ENCODE results near the gene NLGN1.

The NLGN1 gene

DNA sequence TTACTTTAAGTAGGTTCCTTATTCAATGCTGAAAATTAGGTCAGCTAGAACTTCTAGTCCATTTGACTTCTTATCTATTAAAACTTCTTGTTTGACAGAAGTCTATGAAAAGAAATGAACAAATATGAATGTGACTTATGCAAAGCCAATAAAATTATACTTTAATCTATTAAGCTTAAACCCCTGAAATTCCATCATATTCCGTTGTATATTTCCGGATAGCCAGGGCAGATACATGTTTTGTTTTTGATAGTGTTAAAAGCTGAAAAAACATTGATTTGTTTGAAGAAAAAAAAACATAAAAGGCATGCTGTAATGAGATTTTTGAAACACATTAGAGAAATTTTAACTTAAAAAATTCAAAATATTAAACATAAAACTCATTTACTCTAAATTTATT lies 794.4 kb downstream of the NLGN1 start:
- no peak overlapping the region for H3K27ac ChIP-seq (ENCODE audit: poor library complexity, severe bottlenecking)
- ATAC-seq (ENCODE audit: low read depth) (no peak), DNase-seq (ENCODE audit: low spot score) (no peak)
- H3K9me3 ChIP-seq (ENCODE audit: severe bottlenecking) = no peaks in the 10 kb centered on the region
- H3K4me1 ChIP-seq (ENCODE audit: insufficient read depth, poor library complexity, severe bottlenecking) = no peaks in the 10 kb centered on the region
- H3K4me3 ChIP-seq (ENCODE audit: severe bottlenecking) = no peak overlapping the region
- H3K27me3 ChIP-seq (ENCODE audit: insufficient read depth, poor library complexity, severe bottlenecking) = no peaks in the 10 kb centered on the region
- no peaks in the 10 kb centered on the region for H3K36me3 ChIP-seq (ENCODE audit: low read depth)
- TF ChIP-seq, protein P1, sequence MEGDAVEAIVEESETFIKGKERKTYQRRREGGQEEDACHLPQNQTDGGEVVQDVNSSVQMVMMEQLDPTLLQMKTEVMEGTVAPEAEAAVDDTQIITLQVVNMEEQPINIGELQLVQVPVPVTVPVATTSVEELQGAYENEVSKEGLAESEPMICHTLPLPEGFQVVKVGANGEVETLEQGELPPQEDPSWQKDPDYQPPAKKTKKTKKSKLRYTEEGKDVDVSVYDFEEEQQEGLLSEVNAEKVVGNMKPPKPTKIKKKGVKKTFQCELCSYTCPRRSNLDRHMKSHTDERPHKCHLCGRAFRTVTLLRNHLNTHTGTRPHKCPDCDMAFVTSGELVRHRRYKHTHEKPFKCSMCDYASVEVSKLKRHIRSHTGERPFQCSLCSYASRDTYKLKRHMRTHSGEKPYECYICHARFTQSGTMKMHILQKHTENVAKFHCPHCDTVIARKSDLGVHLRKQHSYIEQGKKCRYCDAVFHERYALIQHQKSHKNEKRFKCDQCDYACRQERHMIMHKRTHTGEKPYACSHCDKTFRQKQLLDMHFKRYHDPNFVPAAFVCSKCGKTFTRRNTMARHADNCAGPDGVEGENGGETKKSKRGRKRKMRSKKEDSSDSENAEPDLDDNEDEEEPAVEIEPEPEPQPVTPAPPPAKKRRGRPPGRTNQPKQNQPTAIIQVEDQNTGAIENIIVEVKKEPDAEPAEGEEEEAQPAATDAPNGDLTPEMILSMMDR (IDR thresholded peaks at IDR 0.05; ENCODE audit: poor library complexity, severe bottlenecking) = no peak

DNA sequence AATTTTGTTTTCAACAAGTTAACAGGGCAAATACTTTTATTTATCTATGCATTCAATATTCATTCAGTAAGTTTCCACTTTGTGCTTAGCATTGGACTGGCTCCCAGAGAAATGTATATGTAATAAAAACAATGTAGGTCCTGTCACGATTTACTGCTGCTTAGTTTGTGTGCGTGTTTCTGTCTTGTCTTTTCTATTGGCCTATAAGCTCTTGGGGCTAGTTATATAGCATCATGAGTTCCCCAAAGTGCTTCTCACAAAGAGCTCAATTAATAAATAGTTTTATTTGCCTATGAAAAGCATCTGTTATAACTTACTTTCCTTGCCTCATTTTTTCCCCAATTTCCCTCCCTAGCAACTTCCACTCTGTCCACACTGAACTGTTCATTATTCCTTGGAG lies 794.9 kb downstream of the NLGN1 start:
- Histone ChIP-seq H3K27ac (ENCODE audit: poor library complexity, severe bottlenecking) (no peak overlapping the region), H3K4me3 (ENCODE audit: severe bottlenecking) (no peak overlapping the region), H3K9me3 (ENCODE audit: severe bottlenecking) (no peaks in the 10 kb centered on the region), H3K4me1 (ENCODE audit: insufficient read depth, poor library complexity, severe bottlenecking) (no peaks in the 10 kb centered on the region), H3K36me3 (ENCODE audit: low read depth) (no peaks in the 10 kb centered on the region), H3K27me3 (ENCODE audit: insufficient read depth, poor library complexity, severe bottlenecking) (no peaks in the 10 kb centered on the region)
- DNase-seq (ENCODE audit: low spot score) (no peak), ATAC-seq (ENCODE audit: low read depth) (no peak)
- TF ChIP-seq, protein P1 (IDR thresholded peaks at IDR 0.05; ENCODE audit: poor library complexity, severe bottlenecking) = no peak

DNA sequence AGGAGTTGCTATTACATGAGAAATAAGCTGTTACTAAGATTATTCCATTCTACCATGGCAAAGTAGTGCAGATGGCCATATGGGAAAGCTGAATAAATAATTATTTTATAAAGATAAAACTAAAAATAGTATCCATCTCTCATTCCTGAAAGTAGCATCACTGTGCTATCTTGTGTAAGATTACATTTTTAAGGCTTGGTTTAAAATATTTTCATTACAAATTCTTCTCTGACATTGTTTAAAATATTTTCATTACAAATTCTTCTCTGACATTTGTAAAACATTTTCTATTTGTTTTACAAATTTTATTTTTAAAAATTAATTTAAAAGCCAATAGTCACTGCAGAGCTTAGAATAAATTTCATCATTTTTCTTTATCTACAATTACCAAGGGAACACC lies 796.1 kb downstream of the NLGN1 start:
- H3K4me3 ChIP-seq (ENCODE audit: severe bottlenecking) = no peak overlapping the region
- no peaks in the 10 kb centered on the region for H3K36me3 ChIP-seq (ENCODE audit: low read depth)
- no peaks in the 10 kb centered on the region for H3K9me3 ChIP-seq (ENCODE audit: severe bottlenecking)
- H3K4me1 ChIP-seq (ENCODE audit: insufficient read depth, poor library complexity, severe bottlenecking) = no peaks in the 10 kb centered on the region
- ATAC-seq (ENCODE audit: low read depth) = no peak
- no peak for DNase-seq (ENCODE audit: low spot score)
- TF ChIP-seq, protein P1 (IDR thresholded peaks at IDR 0.05; ENCODE audit: poor library complexity, severe bottlenecking) = no peak
- no peaks in the 10 kb centered on the region for H3K27me3 ChIP-seq (ENCODE audit: insufficient read depth, poor library complexity, severe bottlenecking)
- no peak overlapping the region for H3K27ac ChIP-seq (ENCODE audit: poor library complexity, severe bottlenecking)

DNA sequence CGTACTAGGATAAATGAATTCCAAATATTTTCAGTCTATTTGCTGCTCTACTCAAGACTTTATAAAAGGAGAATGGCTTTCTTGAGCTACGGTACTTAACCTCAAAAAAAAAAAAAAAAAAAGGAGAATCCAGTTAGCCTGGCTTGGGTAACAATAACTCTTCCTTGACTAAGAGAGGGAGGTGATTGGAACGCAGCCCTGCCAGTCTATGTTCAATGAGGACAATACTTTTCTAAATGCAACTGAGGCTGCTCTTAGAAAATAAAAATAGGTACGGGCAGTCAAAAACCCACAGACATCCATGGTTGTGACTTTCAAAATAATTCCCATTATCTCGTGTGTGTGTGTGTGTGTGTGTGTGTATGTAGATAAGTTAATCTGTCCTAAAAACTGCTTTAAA lies 799.9 kb downstream of the NLGN1 start:
- TF ChIP-seq, protein P1 (IDR thresholded peaks at IDR 0.05; ENCODE audit: poor library complexity, severe bottlenecking) = no peak
- Histone ChIP-seq H3K36me3 (ENCODE audit: low read depth) (no peaks in the 10 kb centered on the region), H3K27me3 (ENCODE audit: insufficient read depth, poor library complexity, severe bottlenecking) (no peaks in the 10 kb centered on the region), H3K4me3 (ENCODE audit: severe bottlenecking) (no peak overlapping the region), H3K9me3 (ENCODE audit: severe bottlenecking) (no peaks in the 10 kb centered on the region), H3K27ac (ENCODE audit: poor library complexity, severe bottlenecking) (no peak overlapping the region), H3K4me1 (ENCODE audit: insufficient read depth, poor library complexity, severe bottlenecking) (no peaks in the 10 kb centered on the region)
- DNase-seq (ENCODE audit: low spot score) (no peak), ATAC-seq (ENCODE audit: low read depth) (no peak)

DNA sequence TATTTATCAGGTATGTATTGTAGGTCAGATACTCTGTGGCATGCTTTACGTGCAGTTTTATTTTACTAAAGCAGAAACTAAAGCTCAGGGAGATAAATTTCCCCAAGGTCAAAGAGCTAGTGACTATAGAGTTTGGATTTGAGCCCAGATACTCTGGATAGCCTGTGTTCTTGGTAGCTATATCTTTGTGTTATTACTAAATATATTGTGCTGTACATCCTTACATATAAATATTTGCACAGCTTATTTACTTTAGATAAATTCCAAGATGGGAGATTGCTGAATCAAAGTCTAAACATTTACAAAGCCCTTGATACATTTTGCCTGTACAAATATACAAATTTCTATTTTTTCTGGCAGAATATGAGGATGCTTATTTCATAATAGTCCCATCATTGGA lies 800.7 kb downstream of the NLGN1 start:
- ATAC-seq (ENCODE audit: low read depth) (no peak), DNase-seq (ENCODE audit: low spot score) (no peak)
- Histone ChIP-seq H3K4me3 (ENCODE audit: severe bottlenecking) (no peak overlapping the region), H3K9me3 (ENCODE audit: severe bottlenecking) (no peaks in the 10 kb centered on the region), H3K4me1 (ENCODE audit: insufficient read depth, poor library complexity, severe bottlenecking) (no peaks in the 10 kb centered on the region), H3K36me3 (ENCODE audit: low read depth) (no peaks in the 10 kb centered on the region), H3K27ac (ENCODE audit: poor library complexity, severe bottlenecking) (no peak overlapping the region), H3K27me3 (ENCODE audit: insufficient read depth, poor library complexity, severe bottlenecking) (no peaks in the 10 kb centered on the region)
- TF ChIP-seq, protein P1 (IDR thresholded peaks at IDR 0.05; ENCODE audit: poor library complexity, severe bottlenecking) = no peak

Data from RWPE2 (cell line).